GM12891 (cell line): ENCODE results near the gene CBLN1.

Experiments used
- POLR2A ChIP-seq: IDR thresholded peaks from 2 replicates; pipeline ENCODE4 v1.6.1; 2011; ENCODE audit warnings: low read depth, low read length, control low read depth
- SPI1 ChIP-seq: IDR thresholded peaks from 2 replicates; pipeline ENCODE4 v1.6.1; 2011; ENCODE audit warnings: low read depth, low read length, control low read depth
- TAF1 ChIP-seq: IDR thresholded peaks from 2 replicates; pipeline ENCODE4 v1.6.1; 2011; ENCODE audit warnings: low read depth, low read length, control low read depth

DNA sequence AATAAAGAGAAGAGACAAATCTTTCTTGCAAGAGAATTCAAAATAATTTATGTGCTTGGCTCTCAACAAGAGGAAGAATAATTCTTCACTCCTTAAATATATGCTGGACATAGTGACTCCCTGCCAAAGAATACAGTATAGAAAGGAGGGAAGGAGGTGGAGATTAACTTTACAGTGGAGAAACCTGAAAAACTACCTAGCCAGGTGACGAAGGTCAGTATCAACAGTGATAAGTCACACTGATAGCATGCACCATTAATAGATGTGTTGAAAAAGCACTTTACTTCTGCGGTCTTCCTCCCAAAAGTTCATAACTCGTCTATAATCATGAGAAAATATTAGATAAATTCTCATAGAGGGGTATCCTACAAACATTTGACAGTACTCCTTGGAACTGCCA lies 21.4 kb downstream of the CBLN1 start:
- TF ChIP-seq SPI1 (no peak), POLR2A (no peak), TAF1 (no peak)
